GDM1 (cell line): ENCODE measurements around the gene ARHGEF10L.

ENCODE experiments used
- DNase-seq: peaks from one replicate; lab custom pipeline; 2025; lab: John Stamatoyannopoulos, UW

The ARHGEF10L gene

GRCh38 chr1:17520473-17521319 is 18.8 kb upstream of the ARHGEF10L start:
- no peak for DNase-seq

- DNase-seq = no peak
Measured at GRCh38 chr1:17521946-17522612, 17.4 kb upstream of the ARHGEF10L start.

GRCh38 chr1:17523321-17524041 is 16.0 kb upstream of the ARHGEF10L start:
- no peak for DNase-seq

GRCh38 chr1:17524645-17525044 is 14.9 kb upstream of the ARHGEF10L start:
- DNase-seq = no peak

- no peak for DNase-seq
Measured at GRCh38 chr1:17525996-17526686, 13.4 kb upstream of the ARHGEF10L start.

- no peak for DNase-seq
Measured at GRCh38 chr1:17527036-17527914, 12.2 kb upstream of the ARHGEF10L start.

GRCh38 chr1:17529381-17529780 is 10.1 kb upstream of the ARHGEF10L start:
- no peak for DNase-seq

DNA sequence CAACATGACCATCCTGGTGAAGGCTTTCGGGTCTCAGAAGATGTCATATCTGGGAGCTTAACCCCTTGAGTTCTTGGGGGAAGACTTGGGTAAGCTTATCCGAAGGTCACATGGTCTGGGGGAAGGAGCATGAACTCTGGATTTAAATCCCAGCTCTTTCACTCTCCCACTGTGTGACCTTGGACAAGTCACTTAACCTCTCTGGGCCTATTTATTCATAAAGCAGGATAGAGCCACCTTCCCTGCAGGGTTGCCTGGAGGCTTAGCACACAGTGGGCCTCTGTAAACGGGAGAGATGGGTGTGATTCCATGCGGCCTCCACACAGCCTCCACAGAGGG is 8.2 kb upstream of the ARHGEF10L start:
- no peak for DNase-seq

DNA sequence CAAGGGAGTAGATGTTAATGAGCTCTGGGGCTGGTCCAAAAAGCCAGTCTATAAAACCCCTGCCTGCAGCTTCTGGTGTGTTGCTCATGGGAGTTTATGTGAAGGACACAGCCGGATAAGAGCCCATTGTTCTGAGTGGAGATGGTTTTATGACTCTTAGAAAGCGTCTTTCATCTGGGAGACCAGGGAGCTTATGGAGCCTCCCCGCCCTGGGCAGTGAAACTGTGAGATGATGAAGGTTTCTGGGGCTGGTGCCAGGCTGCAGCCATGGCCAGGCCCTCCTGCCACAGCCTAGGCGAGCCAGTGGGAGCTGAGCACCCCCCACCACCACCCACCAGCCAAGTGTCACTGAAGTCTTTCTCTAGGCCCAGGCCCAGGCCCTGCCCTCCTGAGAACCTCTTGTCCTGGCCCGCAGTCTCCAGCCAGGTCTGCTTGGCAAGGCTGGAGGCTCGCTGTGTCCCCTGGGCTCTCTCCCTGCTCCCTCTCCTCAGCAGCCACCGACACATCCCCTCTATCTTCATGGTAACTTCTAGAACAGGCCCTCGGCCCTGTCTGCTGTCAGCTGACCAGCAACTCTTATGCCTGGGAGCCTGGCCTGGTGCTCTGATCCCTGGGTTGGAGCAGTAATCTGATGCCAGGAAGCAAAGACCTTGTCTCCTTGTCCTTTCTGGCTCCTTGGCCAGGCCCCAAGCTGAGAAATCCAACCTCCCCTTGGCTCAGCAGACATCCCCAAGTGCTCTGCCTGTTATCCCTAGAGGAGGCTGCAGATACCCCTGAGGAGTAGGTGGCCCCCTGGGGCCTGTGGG is 7.6 kb upstream of the ARHGEF10L start:
- DNase-seq = no peak

DNA sequence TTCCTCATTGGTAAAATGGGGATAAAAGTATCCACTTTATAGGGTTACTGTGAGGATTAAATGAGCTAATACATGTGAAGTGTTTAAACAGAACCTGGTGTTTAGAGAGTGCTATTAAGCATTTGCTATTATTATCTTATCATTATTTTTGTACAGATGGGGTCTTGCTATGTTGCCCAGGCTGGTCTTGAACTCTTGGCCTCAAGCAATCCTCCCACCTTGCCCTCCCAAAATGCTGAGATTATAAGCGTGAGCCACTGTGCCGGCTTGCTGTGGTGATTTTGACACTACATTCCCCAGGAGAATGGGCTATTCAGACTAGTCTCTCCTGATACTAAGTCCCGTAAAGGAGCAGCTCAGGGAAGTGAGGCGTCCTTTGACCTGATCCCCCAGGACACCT is 6.3 kb upstream of the ARHGEF10L start:
- no peak for DNase-seq

- no peak for DNase-seq
Measured at GRCh38 chr1:17535300-17535936, 4.1 kb upstream of the ARHGEF10L start.

DNA sequence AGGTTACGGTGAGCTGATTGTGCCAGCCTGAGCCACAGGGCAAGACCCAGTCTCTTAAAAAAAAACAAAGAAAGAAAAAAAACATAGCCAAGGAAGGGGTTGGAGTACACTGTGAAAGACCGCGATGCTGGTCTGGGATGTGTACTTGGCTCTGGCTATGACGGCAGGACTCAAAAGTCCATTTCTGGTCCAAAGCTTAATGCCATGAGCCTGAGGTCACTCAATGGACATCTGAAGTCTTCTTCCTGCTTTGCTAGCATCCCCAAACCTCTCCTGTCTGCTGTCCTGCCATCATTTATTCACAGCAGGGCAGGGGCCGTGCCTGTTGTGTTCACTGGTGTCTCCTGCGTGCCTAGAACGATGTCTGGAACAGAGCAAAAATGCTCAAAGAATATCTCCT is 1.5 kb upstream of the ARHGEF10L start:
- DNase-seq = no peak

DNA sequence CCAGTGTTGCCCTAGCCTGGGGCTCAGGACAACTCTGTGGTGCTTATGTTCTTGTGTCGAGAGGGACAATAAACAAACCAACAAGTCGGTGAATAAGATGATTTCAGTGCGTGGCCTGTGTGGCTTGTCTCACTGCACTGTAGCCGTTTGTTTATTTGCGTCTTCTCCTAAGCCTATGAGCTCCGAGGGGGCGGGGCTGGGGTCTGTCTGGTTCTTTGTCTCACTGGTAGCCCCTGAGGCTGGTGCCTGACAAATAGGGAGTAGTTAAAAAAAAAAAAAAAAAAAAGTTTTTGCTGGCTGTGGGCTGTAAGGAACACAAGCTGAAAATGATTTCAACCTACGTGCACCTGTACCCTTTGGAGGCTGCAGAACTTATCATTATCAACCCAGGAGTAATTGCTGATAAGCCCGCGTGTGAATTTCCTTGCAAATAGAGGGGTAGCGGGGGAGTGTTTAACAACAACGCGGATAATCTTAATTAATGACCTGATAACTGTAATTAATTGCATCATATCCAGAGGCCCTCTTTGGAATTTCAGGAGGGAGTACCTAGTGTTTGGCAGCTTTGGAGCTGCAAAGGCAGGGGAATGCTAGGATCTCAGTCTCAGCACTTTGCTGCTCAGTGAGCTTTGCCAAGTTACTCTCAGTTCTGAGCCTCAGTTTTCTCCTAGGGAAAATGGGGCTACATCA is 925 bp upstream of the ARHGEF10L start:
- no peak for DNase-seq

DNA sequence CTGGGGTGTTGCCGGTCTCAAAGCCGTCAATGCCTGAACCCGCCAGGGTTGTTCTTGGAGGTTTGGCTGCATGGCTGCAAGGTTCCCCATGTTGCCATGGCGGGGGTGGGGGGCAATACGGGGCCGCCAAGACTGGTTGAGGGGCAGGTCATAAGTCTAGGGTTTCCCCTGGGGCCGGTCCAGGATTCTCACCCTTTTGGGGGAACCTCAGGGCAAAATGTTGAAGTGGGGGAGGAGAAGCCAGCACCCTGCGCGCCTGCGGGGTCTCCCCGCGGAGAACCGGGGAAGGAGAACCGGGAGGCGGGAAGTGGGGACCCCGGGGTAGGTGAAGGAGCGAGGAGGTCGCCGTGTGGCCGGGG is 401 bp upstream of the ARHGEF10L start:
- DNase-seq = no peak

- DNase-seq = no peak
Measured at GRCh38 chr1:17540255-17541001, 930 bp downstream of the ARHGEF10L start.

DNA sequence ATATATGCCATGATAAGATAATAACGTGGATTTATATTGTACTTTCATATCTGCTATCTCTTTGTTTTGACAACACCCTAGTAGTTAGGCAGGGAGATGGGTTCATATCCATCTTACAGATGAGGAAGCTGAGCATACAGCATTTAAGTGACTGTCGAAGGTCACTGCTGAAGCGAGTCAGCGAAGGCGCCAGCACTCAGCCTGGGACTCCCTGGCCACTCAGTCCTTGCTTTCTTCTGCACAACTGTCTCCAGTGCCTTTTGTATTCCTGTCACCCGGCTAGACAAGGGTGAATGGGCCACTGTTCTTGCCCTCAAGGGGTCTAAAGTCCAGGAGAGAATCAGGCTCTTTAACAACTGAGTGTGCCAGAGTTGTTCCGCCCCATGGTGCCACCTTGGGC is 3.1 kb downstream of the ARHGEF10L start:
- DNase-seq = no peak

GRCh38 chr1:17544776-17545350 is 5.4 kb downstream of the ARHGEF10L start:
- DNase-seq = no peak

DNA sequence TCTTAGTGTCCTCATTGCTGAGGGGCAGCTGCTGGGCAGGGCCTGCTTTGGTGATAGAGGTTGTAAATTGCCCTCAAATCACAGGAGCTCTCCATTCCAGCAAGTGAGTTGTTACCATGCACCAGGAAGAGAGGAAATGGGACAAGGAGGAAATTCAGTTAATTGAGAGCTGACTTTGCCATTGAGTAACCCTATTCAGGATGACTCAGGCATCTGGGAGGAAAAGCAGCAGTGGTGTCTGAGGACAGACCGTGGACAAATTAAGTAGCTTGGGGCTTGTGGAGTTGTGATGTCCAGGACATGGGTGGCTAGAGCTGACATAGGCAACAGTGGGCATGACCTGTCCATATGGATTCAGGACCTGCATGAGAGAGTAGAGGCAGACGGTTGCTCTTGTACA is 5.9 kb downstream of the ARHGEF10L start:
- no peak for DNase-seq
